Stimulated activated CD4-positive, alpha-beta T cell treated with anti-CD3 and anti-CD28 coated beads, Interleukin-1b, Interleukin-23, amount 100 ng/mL, for 24 hours (primary cell): ENCODE data around the gene SLC6A17.

Source experiments
- DNase-seq, 4 experiments: peaks; one replicate each; pipeline ENCODE4 v3.0.0-alpha.2; 2020; ENCODE audit warnings: low read depth in 4 of 4, low spot score in 1 of 4

SLC6A17 gene

DNA sequence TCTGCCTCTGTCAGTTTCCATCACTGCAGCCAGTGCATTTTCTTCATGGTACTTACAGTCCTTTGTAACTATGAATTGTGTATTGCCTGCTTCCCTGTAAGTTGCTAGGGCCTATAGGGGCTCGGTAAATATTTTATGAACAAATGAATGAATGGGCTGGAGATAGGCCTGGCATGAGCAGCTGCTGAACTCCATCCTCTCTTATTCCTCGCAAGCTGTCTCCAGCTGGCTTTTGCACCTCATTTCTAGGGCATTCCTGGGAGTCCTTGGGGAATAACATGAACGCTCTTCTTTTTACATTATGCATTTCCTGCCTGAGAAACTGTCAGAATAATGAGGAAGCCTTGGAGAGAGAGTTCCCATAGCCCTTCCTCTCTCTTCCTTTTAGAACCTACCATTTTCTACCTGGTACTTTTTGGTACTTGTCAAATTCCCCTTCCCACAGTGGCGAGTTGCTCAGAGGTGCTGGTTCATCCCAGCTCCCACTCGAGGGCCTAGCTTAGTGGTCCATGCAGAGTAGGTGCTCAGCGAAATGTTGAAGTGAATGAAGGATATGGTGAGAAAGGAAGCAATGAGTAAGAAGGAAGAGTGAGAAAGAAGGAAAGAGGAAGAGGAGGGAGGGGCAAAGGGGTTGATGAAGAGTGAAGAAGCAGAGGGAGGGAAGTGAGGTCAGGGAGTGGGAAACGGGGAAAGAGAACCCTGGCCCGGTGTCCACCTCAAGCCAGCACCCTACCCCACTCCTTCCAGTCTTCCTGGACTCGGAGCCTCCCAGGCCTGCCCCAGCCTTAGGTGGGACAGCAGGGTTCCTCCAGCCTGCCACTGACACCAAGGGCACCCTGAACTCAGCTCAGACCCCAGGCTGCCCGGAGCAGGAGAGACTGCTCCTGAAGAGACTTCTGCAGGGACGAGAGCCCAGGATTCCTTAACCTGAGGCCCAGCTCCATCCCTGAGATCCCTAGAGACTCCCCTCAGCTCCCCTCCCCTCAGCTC lies 89.4 kb downstream of the SLC6A17 start:
- DNase-seq: no peak

DNA sequence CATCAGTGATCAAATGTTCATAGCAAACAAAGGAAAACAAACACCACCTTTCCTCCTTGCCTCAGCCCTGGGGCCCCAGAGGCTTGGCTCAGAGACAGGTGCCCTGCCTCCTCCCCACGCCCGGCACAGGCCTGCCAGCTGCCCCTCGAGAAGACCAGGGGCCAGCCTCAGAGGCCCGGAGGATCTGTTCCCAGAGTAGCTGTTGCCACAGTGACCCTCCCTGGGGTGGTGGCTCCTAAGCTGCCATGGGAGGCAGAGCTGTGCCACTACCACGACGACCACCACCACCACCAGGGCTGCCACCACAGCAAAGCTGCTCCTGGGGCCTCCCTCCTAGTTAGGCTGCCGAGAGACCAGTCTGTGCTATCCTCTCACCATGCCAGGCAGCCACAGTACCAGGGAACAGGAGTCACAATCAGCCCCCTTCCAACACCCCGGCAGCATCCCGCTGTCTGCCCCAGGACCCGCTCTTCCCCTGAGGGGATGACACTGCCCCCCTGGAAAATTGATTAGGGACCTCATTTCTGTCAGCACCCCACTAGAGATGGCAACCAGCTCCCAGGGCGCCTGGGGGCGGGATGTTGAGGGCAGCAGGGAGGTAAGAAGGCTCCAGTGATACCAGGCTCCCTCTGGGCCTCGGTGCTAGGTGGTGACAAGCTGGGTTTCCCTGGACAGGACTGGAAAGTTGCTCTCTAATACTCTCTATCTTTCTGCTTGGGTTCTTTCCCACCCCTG lies 90.3 kb downstream of the SLC6A17 start:
- no peak for DNase-seq

DNA sequence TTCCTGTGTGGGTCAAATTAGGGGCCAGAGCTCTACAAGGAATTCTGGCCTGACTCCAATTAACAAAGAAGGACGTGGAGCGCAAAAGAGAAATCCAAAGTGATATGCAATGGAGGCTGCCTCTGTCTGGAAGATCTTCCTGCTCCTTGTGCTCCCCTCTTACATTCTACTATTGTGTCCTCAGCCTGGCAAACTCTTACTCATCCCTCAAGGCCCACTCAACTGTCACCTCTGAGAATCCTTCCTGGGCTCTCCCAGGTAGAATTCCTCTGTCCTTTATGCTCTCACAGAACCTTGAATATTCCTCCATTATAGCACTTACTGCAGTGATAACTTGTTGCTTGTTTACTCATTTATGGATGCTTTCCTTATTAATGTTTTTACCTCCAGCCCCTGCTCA lies 91.2 kb downstream of the SLC6A17 start:
- no peak for DNase-seq

DNA sequence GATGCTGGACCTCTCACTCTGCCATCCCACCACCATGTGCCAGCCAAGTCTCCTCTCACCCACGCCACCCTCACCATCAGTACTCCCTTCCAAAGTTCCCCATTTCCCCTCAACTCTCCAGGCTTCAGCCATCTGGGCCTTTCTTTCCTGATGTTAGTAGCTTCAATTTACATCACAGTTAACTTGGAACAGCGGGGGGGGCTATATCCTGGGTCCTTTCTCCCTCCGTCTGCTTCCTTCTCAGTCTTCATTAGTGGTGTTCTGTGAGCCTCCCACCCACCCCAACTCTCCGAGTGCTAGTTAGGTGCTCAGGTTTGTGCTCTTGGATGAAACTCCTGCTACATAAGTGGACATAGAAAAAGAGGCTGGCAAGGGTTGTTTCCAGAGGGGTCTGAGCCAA lies 91.8 kb downstream of the SLC6A17 start:
- DNase-seq: no peak

DNA sequence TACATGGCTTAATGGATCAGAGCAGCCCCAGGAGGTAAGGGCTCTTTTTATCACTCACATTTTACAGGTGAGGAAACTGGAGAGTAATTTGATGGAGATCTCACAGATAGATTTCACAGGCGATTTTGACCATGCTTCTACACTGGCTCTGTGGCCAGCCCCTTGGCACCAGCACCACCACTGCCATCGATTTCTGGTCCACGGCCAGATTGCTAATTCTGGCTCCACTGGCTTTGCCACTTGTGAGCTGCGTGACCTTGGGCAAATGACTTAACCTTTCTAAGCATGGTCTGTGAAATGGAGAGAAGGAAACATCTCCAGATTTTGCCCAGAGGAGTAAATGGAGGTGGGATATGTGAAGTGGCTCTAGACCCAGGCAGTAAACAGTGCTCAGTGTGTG lies 92.4 kb downstream of the SLC6A17 start:
- no peak for DNase-seq

DNA sequence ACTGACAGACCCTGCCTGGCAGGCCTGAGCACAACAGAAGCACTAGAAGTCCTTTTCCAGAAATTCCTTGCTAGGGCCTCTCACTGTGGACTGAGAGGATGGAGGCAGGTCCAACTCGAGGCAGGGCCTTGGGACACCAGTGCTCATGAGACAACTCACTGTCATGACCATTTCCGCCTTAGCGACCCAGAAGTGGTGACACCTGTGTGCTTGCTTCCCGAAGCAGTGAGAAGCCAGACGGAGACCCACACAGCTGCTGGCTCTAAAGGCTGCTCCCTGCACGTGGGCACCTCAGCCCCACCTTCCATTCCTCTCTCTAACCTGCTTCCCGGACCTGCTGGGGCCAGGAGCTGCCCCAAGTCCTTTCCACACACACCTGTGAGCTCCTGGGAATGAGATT lies 92.9 kb downstream of the SLC6A17 start:
- no peak for DNase-seq

DNA sequence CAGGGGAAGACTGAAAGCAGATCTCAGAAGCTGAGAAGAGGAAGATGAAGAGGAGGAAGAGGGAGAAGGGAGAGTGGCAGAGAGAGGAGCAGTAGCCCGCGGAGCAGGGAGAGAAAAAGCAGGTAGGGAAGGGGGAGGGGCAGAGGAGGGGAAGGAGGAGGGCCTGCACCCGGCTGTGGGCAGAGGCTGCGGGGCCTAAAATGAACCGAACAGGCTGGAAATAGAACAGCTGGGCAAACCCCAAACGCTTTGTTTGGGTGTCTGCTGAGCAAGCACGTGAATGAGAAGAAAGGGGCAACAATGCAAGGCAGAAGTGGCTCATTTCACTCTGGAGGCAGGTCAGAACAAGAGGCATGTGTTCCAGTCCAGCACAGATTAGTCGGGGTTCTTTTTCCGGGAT lies 93.3 kb downstream of the SLC6A17 start:
- no peak for DNase-seq

DNA sequence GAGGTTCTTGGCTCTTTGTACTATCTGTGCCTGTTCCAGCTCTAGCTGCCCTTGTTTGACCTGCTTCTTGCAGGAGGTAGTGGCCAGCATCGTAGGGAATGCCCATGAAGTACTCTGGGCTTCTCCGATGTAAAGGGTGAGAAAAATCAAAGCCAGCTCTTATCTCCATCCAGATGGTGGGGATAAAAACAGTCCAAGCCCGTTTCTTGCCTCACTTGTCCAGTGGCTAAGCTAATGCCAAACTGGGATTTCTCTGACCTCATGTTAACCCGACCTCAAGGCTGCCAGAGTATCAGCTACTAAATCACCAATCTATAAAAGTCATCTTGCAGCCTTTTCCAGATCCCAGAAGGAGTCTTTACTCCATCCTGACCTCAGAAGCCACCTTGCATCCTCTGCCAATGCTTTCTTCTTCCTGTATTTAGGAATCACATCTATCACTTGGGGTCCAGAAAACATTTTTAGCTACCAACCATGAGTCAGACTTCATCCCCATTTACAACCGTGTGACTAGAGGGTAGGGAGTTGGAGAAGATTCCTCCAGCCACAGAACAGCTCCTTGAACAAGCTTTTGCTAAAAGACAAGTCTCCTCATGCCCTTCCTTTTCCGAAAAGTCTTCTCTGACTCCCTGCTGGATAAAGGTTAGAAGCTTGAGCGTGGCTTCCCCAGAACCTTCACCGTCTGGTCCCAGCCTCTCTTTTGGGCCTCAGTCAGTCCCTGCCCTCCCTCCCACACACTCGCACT lies 95.8 kb downstream of the SLC6A17 start:
- no peak for DNase-seq

DNA sequence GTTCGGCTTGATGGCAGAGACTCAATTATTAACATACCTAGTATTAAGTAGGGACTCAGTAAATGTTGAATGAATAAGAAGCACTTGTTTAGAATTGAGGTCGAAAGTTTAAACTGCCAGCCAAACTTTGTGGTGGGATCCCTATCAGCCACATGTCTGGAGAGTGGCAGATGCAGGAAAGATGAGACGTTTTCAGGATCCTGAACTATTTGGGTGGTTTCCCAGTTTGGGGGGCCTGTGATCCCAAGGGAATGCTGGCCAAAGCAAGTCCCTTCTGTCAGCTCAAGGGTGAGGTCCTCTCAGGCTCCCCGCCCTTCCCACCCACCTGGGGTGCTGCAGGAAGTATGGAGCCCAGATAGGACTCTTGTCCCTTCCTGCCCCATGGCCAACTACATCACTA lies 98.5 kb downstream of the SLC6A17 start:
- DNase-seq: no peak

DNA sequence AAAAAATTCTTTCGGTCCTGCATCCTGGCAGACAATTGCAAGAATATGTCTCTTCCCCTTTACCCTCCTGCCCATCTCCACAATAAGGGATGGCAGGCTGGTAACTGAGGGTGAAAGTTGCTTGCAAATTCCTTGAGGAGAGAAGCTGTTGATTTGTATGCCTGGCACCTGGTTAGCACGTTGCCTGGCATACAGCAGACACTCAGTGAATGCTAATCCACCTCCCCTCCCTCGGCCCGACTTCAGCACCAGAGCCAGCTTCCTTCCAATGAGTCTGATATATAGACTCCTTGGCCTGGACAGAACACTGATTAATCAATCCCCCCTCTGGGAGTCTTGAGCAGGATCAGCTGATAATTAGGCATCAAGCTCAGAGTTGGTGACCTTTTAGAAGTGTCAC lies 99.0 kb downstream of the SLC6A17 start:
- DNase-seq: no peak

DNA sequence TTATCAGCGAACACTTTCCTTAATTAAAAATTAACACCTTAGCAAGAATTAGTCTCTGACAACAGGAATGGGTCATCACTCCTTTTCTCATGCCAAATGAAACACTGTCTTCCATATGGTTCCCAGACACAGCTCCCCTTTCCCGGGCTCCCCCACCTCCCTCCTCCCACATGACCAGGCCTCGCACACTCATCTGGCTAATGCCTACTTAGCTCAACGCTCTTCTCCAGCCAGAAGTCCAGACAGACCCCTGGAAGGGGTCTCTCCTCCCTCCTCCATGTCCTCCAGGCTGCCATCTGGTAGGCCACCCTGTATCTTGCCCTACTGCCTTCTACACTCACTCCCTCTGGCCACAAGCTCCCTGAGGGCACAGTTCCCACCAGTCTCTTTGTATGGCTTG lies 99.7 kb downstream of the SLC6A17 start:
- no peak for DNase-seq

DNA sequence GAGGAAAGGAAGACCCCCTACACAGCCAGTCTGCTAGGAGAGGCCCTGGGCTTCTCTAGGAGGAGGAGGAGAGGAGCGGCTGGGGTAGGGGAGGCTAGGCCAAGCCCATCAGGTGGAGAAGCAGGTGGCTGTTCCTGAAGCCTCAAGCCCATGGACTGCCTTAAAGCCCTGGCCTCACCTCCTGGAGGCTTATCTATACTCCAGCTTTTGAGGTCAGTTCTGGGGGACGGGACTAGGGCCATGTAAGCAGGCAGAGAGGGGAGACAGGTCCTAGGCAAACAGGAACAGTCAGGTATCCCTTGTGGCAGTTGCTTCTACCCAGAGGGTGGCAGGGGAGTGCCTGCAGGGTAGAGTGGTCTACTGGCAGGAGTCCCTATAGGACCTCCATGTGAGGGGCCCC lies 100.5 kb downstream of the SLC6A17 start:
- DNase-seq: no peak
